AG08395 (cell line): ENCODE results near the gene ARID1B.
A peak's percentile ranks its signal among the peaks of the same experiment; 100 is the strongest.

ENCODE experiments used
- DNase-seq: peaks from one replicate; pipeline ENCODE4 v3.0.0; 2012; ENCODE audit warnings: mixed read lengths, low spot score

The ARID1B gene

DNA sequence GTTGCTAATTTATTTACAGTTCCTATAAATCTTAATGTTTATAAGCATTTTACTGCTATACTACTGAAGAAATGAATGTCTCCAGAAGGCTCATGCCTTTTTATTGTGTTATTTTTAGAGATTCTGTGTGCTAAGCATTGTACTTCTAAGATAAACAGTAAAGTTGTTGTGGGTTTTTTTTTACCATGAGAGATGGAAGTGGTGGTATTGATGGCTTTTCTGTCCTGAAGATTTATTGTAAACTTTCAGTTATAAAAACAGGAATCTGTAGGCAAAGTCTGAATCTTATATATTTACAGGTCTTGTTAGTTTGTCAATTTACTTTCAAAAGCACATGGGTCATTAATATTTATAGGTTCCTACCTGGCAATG is 299.3 kb downstream of the ARID1B start:
- no peak for DNase-seq

DNA sequence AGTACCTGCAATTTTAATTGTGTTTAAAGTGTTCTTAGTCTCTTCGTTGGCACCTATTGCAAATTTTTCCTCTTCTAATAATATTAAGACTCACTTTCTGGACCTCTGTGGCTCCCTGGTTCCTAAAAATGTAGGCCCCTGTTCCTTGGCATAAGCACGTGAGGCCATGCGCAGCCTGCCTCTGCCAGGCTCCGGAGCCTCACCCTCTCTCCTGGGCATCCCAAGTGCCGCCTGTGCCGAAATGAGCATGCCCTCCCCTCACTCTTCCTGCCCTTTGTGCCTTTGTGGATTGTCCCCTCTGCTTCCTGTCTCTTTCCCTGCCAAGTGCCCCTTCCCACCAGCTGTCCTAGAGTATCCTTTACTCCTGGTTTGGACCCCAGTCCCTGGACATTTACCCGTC is 300.1 kb downstream of the ARID1B start:
- no peak for DNase-seq

DNA sequence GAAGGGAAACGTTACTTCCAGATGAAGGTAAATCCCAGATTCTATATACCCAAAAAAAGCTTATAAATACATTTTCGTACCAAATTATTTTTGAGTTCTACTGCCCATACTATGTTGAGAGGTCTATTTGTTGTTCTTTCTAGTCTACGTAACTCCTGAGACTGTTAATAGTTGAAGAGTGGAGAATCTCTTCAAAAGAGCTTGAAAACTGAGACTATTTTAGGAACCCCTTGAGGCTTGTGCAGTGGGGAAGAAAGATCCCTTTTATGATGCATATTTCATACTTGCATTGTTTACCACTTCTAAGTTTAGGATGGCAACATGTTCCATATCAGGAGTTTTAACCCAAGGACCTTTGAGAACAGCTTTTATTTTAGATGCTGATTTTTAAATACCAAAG is 301.1 kb downstream of the ARID1B start:
- DNase-seq: no peak

DNA sequence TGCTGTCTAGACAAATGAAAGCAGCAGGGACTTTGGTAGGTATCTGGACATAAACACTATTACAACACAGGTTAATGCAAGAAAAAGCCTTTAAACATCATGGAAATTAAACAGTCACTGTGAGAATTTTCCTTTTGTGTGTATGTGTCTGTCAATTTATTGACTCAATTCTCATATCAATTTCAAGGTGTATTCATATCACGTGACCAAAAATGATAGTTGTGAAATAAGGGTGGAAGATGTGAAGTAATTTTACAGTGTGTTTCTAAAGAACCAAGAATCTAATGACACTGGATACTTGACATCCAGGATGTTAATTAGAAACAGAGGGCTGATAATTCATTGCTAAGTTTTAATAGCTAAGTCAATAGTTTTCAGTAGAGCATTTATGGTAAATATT is 302.1 kb downstream of the ARID1B start:
- DNase-seq: no peak

DNA sequence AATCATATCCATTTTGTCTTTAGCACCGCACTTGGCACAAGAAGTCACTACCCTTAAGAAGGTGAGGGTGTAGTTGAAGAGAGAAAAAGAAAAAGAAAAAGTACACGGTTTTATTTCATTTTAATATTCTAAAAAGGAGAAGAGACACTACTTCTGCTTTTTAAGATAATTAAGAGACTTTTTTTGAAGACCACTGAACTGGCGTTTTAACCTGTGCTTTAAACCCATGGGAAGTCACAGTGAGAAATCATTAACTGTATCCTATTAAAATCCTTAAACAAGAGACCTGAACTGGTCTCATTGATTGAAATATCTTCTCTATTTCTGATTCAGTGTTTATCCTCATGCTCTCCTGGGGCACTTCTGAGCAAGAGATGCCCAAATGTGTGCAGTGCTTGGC is 302.6 kb downstream of the ARID1B start:
- no peak for DNase-seq

DNA sequence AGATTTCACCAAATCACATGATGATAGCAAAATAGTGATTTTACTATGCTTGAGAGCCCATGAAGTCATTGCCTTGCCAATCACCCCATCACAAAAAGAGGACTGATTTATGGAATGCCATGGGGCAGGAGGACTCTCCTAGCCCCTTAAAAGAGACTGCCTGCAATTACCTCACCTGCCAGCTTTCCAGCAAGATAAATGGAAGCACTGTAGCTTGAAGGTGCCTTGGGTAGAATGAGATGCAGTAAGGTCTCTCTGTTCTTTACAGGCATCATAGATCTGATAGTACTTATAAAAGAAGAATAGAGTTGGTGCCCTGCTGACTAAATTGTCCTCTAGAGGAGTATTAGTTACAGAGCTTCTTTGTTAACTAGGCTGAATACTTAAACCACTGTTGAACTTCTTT is 303.8 kb downstream of the ARID1B start:
- no peak for DNase-seq

DNA sequence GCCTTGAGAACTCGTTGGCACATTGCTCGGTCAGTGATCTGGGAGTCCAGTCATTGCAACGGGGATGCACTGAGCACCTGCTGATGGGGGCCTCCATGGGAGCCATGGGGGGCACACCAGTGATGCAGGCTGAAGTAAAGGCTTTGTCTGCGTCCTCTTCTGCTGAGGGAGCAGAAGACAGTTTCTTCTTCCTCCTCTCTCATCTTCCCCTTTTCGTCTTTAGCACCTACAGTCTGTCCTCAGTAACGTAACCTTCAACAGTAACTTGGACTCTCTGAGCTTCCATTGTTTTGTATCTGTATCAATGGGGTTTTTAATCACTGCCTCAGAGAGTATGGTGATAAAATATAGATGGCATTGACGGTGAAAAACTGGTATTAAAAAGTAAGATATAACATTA is 306.2 kb downstream of the ARID1B start:
- no peak for DNase-seq

DNA sequence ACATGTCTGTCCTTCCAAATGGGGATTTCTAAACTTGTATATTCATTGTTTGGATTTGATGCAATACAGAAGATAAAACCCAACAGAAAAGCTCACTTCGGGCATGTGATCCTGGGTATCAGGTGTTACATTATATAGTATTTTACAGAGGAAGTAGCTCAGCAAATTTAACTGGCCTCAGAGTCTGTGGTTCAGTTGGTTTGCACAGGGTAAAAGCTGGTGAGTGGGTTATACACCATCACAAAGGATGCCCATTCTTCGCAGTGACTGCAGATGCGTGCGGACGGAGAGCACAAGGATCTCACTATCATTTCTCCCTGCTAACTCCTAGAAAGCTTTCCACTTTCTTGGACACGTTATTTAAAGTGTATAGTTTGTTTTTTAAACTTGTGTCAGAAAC is 309.5 kb downstream of the ARID1B start:
- DNase-seq: no peak

DNA sequence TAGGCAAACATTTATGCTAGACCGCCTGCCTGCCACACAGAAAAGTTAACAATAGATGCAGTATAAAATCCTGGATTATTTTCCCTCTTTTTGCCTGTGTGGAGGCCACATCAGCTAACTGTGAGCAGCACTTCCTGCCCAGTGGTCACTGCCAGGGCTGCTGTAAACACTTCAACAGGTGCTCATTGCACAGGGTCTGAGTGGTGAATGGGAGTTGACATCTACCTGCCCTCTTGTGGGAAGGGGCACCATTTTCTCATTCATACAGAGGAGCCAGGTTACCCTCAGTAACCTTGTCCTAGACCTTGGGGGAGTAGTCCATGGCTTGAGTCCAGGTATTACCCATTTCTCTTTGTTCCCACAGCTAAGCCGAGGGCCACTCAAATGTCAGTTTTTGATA is 310.8 kb downstream of the ARID1B start:
- DNase-seq: no peak

DNA sequence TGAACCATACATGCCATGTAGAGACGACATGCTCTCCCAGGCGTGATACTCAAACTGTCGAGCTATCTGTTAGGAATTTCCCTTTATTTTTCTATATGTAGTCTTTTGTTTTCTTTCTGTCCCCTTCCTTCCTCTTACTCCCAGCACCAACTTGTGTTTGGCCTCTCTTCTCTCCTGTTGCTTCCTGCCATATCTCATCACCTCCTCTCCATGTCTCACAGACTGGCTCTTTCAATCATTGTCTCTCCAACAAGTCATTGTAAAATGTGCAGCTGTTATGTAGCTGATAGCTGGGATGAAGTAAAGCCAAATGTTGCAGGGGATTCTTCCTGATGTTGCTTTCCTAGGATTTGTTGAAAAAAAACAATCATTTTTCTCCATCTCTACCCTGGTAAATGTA is 311.7 kb downstream of the ARID1B start:
- DNase-seq: no peak

DNA sequence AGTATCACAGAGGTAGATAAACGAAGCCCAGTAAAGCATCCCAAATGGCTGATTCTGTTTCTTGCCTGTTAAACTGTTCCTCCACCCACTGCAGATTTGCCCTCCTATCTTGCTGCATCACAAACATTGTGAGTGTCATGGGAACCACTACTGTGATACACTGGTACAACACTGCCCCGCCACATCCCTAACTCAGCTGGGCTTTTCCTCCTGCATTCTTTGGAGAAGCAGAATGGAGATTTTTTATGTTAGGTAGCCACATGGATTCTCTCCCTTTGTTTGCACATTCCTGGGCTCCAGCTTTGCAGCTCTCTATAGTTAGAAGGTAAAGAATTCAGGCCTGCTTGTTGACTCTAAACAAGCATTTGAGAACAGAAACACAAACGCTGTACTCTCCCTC is 312.1 kb downstream of the ARID1B start:
- peak; percentile 74 for DNase-seq

DNA sequence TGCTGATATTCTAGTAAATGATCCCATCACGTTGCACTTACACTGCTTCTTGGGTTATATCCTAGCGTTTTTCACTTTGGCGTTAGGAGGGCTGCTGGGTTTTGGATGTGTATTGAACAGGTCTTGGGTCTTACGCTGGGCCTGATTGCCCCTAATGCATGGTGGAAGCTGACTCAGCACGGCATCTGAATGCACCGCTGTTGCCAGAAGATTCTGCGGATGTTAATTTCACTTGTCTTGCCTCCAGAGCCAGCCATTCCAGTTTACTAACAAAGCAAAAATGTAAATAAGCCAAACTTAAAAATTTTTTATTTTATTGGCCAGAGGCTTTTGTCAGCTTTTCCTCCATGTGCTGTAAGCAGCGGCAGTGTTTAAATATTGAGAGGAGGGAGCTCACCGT is 312.7 kb downstream of the ARID1B start:
- DNase-seq: peak; percentile 48

DNA sequence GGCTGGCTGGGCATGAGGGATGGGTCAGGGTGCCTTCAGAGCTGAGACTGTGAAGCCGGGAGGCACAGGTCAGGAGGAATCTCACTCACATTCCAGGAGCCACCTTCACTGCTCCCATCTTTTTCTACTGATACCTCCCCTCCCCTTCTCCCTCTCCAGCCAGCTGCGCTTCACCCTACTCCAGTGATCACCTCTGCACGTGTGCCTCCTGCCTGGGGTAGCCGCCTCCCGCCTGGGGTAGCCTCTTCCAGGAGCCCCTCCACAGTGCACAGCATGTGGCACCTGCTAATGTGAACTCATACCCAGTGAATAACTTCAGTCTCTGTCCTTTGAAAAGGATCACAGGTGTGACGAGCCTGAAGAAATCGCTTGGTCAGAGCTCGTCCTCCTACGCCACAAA is 313.6 kb downstream of the ARID1B start:
- no peak for DNase-seq

DNA sequence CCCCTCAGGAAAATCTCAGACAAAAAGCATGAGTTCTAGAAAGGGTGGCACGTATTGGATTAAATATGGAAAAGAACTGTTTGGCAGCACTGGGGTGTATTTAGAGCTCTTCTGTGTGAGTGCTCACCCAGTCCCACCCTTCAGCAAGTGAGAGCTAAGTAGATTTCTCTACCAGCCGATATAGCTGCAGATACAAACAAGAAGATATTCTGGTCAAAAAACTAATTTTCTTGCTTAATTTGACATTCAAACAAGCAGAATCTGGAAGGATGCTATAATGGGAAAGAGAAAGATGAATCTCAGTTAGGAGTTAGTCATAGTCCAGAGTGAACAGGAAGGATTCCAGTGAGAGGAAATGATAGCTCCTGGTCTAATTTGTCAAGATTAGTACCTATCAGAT is 314.1 kb downstream of the ARID1B start:
- no peak for DNase-seq

DNA sequence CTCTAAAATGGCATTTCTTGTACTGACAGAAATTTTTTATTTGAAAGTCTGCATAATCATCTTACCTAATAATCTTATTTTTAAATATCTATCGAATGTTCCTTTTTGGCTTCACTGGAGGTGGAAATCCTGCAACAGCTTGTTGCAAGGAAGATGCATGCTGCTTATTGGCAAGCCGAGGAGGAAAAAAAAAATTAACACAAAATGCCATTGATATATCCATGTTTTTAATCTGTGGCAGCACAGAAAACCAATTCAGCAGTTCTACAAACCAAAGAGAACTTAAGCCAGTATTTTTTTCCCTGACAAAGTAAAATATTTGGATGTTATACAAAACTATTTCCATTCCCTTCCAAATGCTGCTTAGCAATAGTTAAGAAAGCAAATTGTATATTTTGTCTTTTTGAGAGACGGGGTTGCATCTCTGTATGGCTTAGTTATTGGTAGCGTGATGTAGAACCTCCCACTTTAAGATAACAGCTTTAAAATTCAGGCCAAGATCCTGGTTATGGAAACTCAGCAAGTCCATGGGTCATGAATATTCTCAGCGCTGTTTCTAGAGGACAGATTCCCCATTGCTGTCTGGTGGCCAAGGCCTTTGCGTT is 314.8 kb downstream of the ARID1B start:
- no peak for DNase-seq

DNA sequence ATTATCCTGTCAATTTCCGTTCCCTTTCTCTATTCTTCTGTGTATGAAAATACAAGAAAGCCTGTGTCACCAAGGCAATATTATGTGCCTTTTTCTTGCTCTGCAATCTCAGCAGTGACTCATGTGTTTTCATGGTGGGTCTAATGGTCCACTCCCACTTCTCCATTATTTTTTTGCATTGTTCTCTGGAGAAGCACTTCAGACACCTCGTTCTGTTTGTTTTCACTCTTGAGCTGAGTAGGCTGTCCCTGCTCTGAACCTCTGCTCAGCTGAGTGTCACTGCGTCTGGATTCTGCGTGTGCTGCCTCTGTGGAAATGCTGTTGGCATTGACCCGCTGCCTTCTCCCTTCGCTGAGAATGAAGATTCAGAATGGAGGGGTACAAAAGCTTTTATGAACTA is 315.6 kb downstream of the ARID1B start:
- no peak for DNase-seq

DNA sequence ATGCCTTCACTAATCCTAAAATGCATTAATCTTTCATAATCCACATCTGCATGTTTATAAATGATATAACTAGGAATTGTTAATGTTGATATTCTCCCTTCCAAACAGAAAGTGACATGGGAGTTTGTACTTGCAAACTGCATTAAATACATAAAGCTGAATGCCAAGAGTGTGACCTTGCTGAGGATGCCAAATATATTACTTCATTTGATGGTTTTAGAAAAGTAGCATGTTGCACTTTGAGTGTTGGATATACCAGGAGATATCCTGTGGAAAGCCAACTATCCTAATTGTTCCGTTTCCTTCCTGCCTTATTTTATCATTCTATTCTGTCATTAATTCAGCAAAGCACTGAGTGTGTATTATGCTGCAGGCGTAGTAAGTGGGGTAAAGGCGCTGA is 316.4 kb downstream of the ARID1B start:
- no peak for DNase-seq

DNA sequence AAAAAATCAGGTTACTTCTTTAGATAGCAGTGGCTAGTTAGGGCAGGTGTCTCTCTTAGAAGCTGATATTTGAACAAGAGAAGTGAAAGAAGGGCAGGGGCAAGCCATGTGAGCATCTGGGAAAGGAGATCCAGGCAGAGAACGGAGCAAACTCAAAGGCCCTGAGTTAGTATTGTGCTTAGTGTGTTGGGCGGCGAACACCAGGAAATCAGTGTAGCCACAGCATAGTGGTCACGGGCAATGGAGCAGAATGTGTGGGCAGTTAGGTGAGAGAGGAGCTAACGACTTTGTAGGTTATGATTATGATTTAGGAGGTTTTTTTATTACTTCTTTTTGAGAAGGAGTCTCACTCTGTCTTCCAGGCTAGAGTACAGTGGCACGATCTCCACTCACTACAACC is 316.9 kb downstream of the ARID1B start:
- DNase-seq: no peak

DNA sequence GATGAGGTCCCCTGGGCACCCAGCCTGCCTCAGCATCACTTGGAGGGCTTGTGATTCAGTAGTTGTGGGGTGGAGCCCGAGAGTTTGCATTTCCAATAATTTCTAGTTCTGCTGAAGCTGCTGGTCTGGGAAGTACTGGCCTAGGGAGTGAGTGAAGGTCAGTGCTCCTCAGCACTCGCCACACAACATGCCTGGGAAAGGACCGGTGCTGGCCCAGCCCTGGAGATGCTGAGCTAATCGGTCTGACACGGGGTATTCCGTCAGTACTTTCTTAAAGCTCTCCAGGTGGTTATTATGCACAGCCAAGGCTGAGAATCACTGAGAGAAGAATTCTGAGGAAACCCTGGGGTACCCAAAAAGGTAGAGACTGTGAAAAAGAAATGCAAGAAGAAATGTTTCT is 317.9 kb downstream of the ARID1B start:
- no peak for DNase-seq

DNA sequence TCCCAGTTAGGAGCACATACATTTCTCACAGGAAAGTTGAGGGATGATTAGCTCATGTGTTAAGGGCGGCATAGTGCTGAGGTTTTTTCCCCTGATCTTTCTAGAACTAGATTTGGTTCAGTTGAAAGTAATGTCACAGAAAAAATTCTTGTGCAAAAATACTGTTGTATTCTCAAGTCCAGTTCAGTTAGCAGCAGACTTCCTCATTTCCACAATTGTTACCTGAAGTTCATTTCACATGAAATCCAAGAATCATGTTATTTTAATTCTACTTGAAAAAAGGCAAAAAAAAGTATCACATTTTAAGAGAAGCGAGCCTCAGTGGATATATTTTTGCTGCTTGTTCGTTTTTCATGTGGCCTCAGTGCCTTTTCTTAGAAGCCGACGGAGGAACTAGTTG is 318.4 kb downstream of the ARID1B start:
- no peak for DNase-seq

DNA sequence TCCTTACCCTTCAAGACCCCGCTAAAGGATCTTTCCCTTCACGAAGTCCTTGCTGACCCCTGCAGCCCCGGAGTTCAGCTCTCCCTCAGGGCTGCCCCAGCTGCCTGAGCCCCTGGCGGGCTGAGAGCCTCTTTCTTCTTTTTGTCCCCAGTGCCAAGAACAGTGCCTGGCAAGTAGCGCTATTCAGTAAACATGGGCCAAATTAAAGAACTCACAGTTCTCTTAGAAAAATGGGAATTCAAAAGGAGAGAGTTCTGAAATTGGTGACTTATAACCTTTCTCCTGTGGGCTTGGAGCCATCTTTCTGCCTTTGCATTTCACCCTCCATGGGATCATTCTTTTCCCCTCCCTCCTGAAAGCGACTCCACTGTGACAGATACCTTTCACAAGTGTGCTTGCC is 318.9 kb downstream of the ARID1B start:
- no peak for DNase-seq

DNA sequence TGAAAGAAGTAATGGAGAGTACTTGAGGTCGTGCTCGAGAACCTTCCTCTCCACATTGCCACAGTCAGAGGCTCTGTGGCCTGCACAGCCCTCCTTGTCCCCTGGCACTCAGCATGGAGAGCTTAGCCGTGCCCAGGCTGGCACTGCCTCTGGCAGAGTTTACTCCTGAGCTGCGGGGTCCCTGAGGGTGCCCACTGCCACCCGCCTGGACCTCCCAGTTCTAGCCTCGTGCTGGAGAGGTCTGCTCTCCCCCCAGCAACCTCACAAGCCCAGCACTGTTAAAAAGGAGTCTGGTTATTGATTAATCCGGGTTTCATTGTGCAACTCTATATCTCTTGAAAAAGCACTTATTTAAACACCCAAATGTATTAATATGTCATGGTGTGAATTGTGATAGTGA is 319.3 kb downstream of the ARID1B start:
- no peak for DNase-seq

DNA sequence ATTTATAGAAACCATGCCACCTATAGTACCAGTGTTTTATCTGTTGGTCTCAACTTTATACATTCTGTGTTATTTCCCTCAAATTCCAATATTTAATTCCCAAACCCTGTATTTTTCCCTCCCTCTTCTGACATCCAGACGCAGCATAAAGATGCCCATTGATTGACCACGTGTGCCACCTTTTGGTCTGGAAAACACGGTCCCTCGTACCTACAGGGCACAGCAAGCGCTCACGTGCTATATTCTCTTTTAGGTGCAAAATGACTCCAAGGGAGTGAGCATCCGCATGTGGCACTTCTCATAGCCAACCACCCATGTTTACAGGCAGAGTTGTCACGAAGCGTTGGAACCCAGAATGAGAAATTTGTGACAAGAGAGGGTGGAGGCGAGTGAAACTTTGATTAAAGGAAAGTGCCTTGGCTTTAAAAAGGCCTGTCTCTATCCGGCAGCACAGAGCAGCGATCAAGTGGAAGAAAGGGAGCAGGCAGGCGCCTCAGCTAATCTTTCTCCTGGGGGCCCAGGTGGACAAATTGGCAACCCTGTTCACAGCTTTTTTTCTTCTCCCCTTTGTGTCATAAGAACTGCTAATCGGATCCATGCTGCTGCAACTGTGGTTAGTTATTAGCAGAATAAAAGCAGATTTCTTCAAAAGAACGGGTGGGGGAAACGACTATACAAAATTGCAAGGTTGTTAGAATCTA is 320.2 kb downstream of the ARID1B start:
- no peak for DNase-seq

DNA sequence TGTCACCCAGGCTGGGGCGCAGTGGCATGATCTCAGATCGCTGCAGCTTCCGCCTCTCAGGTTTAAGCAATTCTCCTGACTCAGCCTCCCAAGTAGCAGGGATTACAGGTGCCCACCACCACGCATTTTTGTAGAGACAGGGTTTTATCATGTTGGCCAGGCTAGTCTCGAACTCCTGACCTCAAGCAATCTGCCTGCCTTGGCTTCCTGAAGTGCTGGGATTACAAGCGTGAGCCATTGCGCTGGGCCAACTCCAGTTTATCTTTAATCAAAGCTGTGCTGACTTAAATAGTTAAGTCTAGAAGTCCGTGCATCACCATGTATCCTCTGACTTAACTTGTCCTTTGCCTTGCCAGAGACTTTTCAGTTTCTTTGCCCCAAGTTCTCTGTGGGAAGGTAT is 321.8 kb downstream of the ARID1B start:
- no peak for DNase-seq
